HFF-Myc (cell line): Measurements from ENCODE around the gene TRPM2.

Source experiments
- DNase-seq: peaks from one replicate; pipeline ENCODE4 v3.0.0-alpha.2; 2011; ENCODE audit warnings: low read depth; ENCODE audit errors: extremely low read depth
- H3K4me3 ChIP-seq: replicated peaks from 2 replicates; pipeline ENCODE4 v1.5.1; 2011; ENCODE audit warnings: low read depth, mild to moderate bottlenecking, control low read depth, low read length
- CTCF ChIP-seq: IDR thresholded peaks from 2 replicates; pipeline ENCODE4 v1.5.1; 2012; ENCODE audit warnings: mild to moderate bottlenecking, low read depth, low read length, control low read depth; ENCODE audit errors: missing control alignments

Gene TRPM2

GRCh38 chr21:44371596-44371995, 18.2 kb downstream of the TRPM2 start:
- H3K4me3 ChIP-seq: no peak overlapping the region
- no peak for DNase-seq
- TF ChIP-seq CTCF: no peak

GRCh38 chr21:44372616-44373015, 19.2 kb downstream of the TRPM2 start:
- no peak overlapping the region for H3K4me3 ChIP-seq
- no peak for TF ChIP-seq CTCF
- no peak for DNase-seq

- no peak for DNase-seq
- no peak overlapping the region for H3K4me3 ChIP-seq
- TF ChIP-seq CTCF: no peak
Measured at GRCh38 chr21:44374601-44375280, 21.3 kb downstream of the TRPM2 start.

GRCh38 chr21:44375281-44375651, 21.8 kb downstream of the TRPM2 start:
- no peak overlapping the region for H3K4me3 ChIP-seq
- TF ChIP-seq CTCF: no peak
- no peak for DNase-seq

GRCh38 chr21:44375761-44376241, 22.4 kb downstream of the TRPM2 start:
- H3K4me3 ChIP-seq: no peak overlapping the region
- no peak for TF ChIP-seq CTCF
- DNase-seq: no peak

GRCh38 chr21:44376606-44377005, 23.2 kb downstream of the TRPM2 start:
- TF ChIP-seq CTCF: no peak
- DNase-seq: no peak
- no peak overlapping the region for H3K4me3 ChIP-seq
